ENCODE data around the gene RAB8B. TPM values are rescaled to one million over a fixed set of nuclear protein-coding genes. Genes with fewer than 3 reads are reported as not detected.

RAB8B gene
- polyA plus RNA-seq, 3 donors, result 2.7 to 24.2 (median 11.2) TPM

- H3K27ac ChIP-seq (ENCODE audit: low read depth, low read length), result no peak overlapping the region
- WGBS, 3 donors, result 94 to 97% (median 94%) methylated on average over 6 of the region's 6 CpGs
Observed at GRCh38 chr15:63284335-63284734, 94.9 kb downstream of the RAB8B start.

- 74 to 84% (median 77%) methylated on average over 2 of the region's 2 CpGs for WGBS, 3 donors
Observed at GRCh38 chr15:63287109-63287508, 97.7 kb downstream of the RAB8B start.

GRCh38 chr15:63288342-63288741 lies 98.9 kb downstream of the RAB8B start:
- H3K27ac ChIP-seq (ENCODE audit: low read depth, low read length), result no peak overlapping the region

More at GRCh38 chr15:63287109-63287508, 97.7 kb downstream of the RAB8B start:
- no peak overlapping the region for H3K27ac ChIP-seq (ENCODE audit: low read depth, low read length)

GRCh38 chr15:63288778-63289378 lies 99.5 kb downstream of the RAB8B start:
- WGBS, 3 donors, result 3 to 6% (median 3%) methylated on average over 4 of the region's 4 CpGs
- no peak overlapping the region for H3K27ac ChIP-seq (ENCODE audit: low read depth, low read length)

More at GRCh38 chr15:63288342-63288741, 98.9 kb downstream of the RAB8B start:
- WGBS, 3 donors, result 65 to 90% (median 75%) methylated on average over 1 of the region's 1 CpG

GRCh38 chr15:63291507-63291906 lies 102.1 kb downstream of the RAB8B start:
- no peak overlapping the region for H3K27ac ChIP-seq (ENCODE audit: low read depth, low read length)

GRCh38 chr15:63292241-63292640 lies 102.8 kb downstream of the RAB8B start:
- H3K27ac ChIP-seq (ENCODE audit: low read depth, low read length), result no peak overlapping the region
- 88 to 95% (median 95%) methylated on average over 3 of the region's 3 CpGs for WGBS, 3 donors

GRCh38 chr15:63292771-63293170 lies 103.4 kb downstream of the RAB8B start:
- 95 to 96% (median 95%) methylated on average over 5 of the region's 5 CpGs for WGBS, 3 donors
- H3K27ac ChIP-seq (ENCODE audit: low read depth, low read length), result no peak overlapping the region

GRCh38 chr15:63294359-63294758 lies 105.0 kb downstream of the RAB8B start:
- WGBS, 3 donors, result 72 to 94% (median 74%) methylated on average over 3 of the region's 3 CpGs
- no peak overlapping the region for H3K27ac ChIP-seq (ENCODE audit: low read depth, low read length)

- H3K27ac ChIP-seq (ENCODE audit: low read depth, low read length), result no peak overlapping the region
Observed at GRCh38 chr15:63295341-63295740, 105.9 kb downstream of the RAB8B start.

GRCh38 chr15:63296195-63296594 lies 106.8 kb downstream of the RAB8B start:
- WGBS, 3 donors, result 51 to 62% (median 53%) methylated on average over 6 of the region's 6 CpGs
- no peak overlapping the region for H3K27ac ChIP-seq (ENCODE audit: low read depth, low read length)

GRCh38 chr15:63299943-63300575 lies 110.7 kb downstream of the RAB8B start:
- 86 to 93% (median 91%) methylated on average over 7 of the region's 7 CpGs for WGBS, 3 donors

GRCh38 chr15:63301088-63301487 lies 111.7 kb downstream of the RAB8B start:
- WGBS, 3 donors, result 56 to 94% (median 84%) methylated on average over 1 of the region's 1 CpG

More at GRCh38 chr15:63299943-63300575, 110.7 kb downstream of the RAB8B start:
- H3K27ac ChIP-seq (ENCODE audit: low read depth, low read length), result no peak overlapping the region

GRCh38 chr15:63305260-63305659 lies 115.9 kb downstream of the RAB8B start:
- 91 to 94% (median 93%) methylated on average over 5 of the region's 5 CpGs for WGBS, 3 donors
- H3K27ac ChIP-seq (ENCODE audit: low read depth, low read length), result no peak overlapping the region

More at GRCh38 chr15:63301088-63301487, 111.7 kb downstream of the RAB8B start:
- H3K27ac ChIP-seq (ENCODE audit: low read depth, low read length), result no peak overlapping the region

GRCh38 chr15:63306492-63307073 lies 117.2 kb downstream of the RAB8B start:
- H3K27ac ChIP-seq (ENCODE audit: low read depth, low read length), result no peak overlapping the region
- WGBS, 3 donors, result 58 to 93% (median 90%) methylated on average over 5 of the region's 5 CpGs

GRCh38 chr15:63308491-63308890 lies 119.1 kb downstream of the RAB8B start:
- no peak overlapping the region for H3K27ac ChIP-seq (ENCODE audit: low read depth, low read length)
- 84 to 93% (median 91%) methylated on average over 4 of the region's 4 CpGs for WGBS, 3 donors

- WGBS, 3 donors, result 83 to 86% (median 83%) methylated on average over 2 of the region's 2 CpGs
- H3K27ac ChIP-seq (ENCODE audit: low read depth, low read length), result no peak overlapping the region
Observed at GRCh38 chr15:63308947-63309346, 119.5 kb downstream of the RAB8B start.

GRCh38 chr15:63310646-63311045 lies 121.2 kb downstream of the RAB8B start:
- no peak overlapping the region for H3K27ac ChIP-seq (ENCODE audit: low read depth, low read length)
- 70 to 93% (median 89%) methylated on average over 3 of the region's 3 CpGs for WGBS, 3 donors

- 95 to 100% (median 97%) methylated on average over 1 of the region's 1 CpG for WGBS, 3 donors
- no peak overlapping the region for H3K27ac ChIP-seq (ENCODE audit: low read depth, low read length)
Observed at GRCh38 chr15:63312286-63312685, 122.9 kb downstream of the RAB8B start.

- no peak overlapping the region for H3K27ac ChIP-seq (ENCODE audit: low read depth, low read length)
- WGBS, 3 donors, result 85 to 87% (median 85%) methylated on average over 4 of the region's 4 CpGs
Observed at GRCh38 chr15:63313825-63314224, 124.4 kb downstream of the RAB8B start.

GRCh38 chr15:63314409-63314808 lies 125.0 kb downstream of the RAB8B start:
- no peak overlapping the region for H3K27ac ChIP-seq (ENCODE audit: low read depth, low read length)
- WGBS, 3 donors, result 59 to 63% (median 63%) methylated on average over 2 of the region's 2 CpGs
